ENCODE data around the gene WWC2.
"Not testable (repeated sequence)": the region's sequence is repeated elsewhere in the genome, so short reads cannot be mapped to it uniquely, and the experiment has no call there.

WWC2 gene

DNA sequence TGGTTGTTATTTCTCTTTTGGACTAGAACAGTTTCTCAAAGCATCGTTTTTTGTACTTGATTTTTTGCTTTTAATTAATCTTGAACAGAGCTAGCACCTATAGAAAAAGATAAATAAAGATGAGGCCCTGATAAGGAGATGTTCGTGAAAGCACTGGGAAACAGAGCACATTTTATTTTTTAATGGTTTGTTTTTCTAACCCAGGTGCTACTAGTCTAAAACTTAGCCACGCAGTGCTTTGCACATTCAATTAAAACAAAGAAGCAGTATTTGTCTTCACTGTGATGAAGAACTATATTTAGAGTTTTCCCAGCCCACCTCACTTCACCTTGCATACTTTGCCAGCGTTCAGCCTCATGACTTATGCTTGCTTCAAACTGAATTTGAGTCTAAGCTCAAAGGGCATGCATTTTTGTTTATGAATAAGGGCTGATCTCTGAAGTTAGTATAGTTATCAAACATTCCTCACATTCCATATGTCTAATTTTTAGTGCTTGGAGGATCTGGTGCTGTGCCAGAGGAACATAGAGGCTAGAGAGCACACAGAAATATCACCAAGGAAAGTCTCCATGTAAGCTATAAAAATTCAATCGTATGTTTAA is 76.7 kb downstream of the WWC2 start:
- DNase-seq: no peak

DNA sequence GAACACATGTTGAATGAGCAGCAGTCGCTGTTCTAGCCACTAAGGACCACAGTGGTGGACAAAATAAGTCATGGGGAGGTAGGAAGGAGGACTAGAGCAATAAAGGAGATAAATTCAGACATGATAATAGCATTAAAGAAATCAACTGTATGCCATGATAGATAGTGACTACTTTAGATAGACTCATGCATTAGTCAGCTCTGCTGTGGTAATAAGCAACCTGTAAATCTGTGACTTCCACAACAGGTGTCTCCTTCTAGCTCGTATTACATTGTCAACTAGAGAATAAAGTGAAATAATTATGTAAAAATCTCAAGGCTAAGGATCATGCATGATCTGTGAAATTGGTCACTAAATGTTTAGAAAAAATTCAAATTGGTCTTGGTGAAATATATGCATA is 77.9 kb downstream of the WWC2 start:
- DNase-seq: no peak

DNA sequence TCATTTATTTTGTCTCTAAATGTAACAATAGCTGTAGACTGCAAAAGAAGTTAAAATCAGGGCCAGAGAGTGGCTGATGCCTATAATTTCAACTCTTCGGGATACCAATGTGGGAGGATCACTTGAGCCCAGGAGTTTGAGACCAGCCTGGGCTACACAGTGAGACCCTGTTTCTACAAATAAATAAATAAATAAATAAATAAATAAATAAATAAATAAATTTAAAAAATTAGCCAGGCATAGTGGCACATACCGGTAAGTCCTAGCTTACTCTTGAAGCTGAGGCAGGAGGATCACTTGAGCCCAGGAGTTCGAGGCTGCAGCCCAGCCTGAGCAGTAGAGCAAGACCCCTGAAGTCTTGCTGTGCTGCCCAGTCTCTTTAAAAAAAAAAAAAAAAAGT is 79.1 kb downstream of the WWC2 start:
- no peak for DNase-seq

DNA sequence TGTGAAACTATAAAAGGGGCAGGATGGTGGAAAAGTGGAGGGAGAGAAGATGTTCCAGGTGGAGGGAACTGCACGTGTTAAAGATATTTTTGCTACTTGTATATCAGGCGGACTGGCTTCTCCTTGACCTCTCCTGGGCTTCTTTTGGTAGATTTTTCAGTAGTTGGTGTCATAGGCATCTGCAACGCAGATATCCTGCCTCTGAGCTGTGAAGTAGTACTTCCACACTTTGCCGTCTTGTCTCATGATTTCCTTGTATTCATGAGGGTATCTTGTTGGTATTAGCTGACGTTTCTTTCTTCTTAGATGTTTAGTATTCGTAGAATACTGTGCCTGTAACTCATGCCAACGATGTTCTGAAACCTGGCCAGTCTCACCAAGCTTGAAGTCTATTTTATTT is 81.0 kb downstream of the WWC2 start:
- no peak for DNase-seq

DNA sequence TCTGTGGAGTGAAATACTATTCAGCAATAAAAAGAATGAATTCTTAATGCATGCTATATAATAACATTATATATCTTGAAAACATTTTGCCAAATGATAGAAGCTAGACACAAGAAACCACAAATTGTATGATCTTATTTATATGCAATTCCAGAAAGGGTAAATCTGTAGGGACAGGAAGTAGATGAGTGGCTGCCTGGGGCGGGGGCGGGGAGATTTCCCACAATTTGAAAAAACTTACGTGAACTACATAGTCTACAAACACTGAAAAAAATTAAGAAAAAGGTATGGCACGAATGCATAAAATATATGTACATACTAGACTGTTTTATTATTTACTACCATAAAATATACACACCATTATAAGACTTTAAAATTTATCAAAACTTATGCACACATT is 81.6 kb downstream of the WWC2 start:
- no peak for DNase-seq

DNA sequence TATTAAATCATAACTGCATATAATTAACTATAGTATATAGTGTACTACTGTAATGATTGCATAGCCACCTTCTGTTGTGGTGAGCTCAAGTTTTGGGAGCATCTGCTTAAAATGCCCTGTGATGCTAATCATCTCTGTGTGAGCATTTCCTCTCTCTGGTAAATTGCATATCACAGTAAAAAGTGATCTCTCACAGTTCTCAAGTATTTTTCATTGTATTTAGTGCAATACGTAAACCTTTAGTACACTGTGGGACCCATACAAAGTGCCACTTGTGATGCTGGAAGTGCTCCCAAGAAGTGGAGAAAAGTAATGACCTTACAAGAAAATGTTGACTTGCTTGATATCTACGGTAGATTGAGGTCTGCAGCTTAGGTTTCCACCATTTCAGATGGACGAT is 82.0 kb downstream of the WWC2 start:
- DNase-seq: no peak

DNA sequence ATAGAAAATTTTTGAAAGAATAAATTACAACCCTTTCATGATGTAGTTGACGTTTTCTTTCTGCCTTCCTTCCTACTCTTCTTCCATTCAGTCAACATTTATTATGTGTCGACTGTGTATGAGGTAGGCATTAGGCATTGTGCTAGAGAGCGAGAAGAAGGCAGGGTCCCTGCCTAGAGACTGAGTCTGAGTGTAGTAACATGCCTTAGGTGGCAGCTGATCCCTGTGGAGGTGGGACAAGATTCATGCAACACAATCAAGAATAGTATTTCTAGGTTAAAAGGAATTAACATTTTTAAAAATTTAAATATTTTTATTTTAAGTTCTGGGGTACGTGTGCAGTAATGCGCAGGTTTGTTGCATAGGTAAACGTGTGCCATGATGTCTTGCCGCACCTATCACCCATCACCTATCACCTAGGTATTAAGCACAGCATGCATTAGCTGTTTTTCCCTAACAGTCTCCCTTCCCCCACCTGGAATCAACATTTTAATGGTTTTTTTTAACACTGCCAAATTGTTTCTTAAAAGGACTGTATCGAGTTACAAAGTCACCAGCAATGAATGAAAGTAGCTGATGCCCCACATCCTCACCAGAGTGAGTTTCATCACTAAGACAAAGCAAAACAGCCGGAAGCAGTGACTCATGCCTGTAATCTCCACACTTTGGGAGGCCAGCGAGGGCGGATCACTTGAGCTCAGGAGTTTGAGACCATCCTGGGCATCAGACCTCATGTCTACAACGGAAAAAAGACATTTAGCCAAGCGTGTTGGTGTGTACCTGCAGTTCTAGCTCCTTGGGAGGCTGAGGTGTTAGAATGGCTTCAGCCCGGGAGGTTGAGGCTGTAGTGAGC is 84.0 kb downstream of the WWC2 start:
- no peak for DNase-seq

DNA sequence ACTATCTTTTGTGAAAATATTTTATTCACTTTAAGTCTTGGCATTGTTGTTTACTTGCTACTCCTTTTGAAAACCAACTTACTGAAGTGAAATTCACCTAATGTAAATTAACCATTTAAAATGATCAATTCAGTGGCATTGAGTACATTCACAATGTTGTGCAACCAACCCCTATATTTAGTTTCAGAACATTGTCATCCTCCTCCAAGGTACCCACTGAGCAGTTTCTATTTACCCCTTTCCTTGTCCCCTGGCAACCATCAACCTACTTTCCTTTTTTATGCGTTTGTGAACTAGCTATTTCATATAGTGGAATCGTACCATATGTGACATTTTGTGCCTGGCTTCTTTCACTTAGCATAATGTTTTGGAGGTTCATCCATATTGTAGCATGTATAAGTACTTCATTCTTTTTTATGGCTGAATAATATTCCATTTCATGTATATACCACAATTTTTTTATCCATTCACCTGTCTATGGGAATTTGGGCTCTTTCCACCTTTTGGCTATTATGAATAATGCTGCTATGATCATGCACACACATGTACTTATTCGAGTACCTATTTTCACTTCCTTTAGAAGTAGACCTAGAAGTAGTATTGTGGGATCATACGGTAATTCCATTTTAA is 85.0 kb downstream of the WWC2 start:
- no peak for DNase-seq

DNA sequence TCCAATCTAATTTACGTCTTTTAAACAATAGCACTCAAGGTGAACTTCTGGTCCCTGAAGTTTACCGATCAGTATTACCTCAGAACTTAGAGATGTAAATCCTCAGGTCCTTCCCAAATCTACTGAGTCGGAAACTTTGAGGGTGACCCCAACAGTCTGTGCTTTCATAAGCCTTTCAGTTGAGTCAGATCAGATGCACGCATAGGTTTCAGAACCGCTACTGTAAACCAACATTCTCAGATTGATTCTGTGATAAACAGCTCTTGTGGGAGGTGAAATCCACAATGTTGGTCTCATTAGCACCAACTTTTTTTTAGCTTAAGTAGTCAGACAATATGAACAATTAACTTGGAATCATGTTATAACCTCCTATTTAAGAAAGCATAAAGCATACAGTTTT is 86.0 kb downstream of the WWC2 start:
- DNase-seq: no peak

DNA sequence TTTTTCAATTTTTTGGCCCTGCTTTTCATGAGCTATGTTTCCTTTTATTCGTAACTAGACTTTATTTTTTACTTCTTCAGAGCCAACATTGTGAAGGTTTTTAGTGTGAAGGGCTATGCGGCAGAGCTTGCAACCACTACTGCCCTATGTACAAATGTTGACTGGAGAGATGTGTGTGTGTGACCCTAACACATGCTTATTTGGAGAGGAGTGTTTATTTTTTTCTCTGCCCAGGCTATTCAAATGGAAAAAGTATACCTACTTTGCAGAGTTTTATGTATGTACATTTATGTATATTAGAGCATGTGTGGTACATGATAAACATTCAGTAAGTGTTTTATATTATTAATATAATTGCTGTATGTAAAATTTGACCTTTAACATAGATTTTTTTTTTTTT is 86.5 kb downstream of the WWC2 start:
- DNase-seq: no peak

DNA sequence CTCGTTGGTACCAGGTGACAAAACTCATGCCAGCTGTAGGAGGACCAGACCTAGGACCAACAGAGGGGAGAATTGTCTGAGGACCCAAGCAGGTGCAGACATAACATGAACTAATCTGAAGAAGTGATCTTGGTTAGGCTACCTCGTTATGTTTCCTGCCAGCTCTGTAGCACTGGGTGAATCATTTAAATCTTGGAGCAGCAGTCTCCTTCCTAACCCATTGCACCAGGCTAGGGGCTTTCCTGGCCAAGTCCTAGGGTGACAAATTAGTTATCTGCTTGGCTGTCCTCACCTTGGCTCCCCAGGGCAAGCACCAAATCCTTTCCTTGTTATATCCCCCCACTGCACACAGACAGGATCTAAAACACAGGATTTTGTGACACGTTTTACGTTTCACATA is 87.8 kb downstream of the WWC2 start:
- DNase-seq: no peak

DNA sequence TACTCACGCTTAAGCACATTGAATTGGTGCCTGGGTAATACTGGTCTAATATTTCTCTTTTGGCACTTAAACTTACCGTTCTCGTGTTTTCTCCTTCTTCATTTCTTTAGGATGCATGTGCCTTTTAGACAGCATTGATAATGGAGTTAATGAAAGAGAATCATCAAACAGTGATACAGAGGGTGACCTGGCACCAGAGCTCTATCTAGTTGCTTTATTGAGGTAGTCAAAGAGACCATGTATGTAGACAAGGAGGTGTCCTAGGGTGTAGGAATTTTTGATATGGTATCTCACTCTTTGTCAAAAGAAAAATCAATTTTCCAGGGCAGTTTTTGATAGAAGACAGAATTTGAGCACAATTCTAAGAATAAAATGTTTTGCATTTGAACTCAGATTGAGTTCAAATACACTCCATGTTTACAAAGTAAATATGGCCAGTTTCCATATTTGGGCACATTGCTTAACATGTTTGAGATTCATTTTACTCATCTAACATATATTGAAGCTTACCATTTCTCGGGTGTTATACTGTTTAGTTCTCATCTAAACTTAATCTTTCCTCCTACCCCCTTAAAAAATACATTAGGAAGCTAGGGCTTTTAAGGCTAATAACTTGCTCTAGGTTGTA is 92.0 kb downstream of the WWC2 start:
- DNase-seq: no peak

DNA sequence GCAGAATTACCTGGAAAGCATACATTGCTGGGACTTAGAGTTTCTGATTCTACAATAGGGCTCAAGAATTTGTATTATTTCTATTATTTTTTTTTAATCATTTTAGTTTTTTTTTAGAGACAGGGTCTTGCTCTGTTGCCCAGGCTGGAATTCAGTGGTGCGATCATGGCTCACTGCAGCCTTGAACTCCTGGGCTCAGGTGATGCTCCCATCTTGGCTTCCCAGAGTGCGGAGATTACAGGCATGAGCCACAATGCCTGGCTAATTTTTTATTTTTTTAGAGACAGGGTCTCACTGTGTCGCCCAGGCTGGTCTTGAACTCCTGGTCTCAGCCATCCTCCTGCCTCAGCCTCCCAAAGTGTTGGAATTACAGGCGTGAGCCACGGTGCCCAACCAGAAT is 92.6 kb downstream of the WWC2 start:
- no peak for DNase-seq

DNA sequence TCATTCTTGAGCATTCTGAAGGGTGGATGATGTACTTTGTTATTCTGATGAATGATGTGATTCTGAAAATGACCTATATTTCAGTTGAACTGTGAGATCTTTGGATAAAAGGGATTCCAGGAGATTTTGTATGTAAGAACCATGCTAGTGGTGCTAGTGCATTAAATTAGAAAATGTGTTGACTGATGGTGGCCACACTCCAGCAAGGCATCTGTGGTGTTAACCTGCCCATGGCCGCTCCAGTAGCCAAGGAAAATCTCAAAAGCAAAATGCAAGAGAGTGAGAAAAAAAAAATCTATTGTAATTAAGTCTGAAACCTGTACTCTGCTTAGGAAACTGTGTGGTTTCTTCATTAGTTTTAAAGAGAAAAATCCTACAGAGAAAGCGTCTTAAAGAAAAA is 93.5 kb downstream of the WWC2 start:
- no peak for DNase-seq

DNA sequence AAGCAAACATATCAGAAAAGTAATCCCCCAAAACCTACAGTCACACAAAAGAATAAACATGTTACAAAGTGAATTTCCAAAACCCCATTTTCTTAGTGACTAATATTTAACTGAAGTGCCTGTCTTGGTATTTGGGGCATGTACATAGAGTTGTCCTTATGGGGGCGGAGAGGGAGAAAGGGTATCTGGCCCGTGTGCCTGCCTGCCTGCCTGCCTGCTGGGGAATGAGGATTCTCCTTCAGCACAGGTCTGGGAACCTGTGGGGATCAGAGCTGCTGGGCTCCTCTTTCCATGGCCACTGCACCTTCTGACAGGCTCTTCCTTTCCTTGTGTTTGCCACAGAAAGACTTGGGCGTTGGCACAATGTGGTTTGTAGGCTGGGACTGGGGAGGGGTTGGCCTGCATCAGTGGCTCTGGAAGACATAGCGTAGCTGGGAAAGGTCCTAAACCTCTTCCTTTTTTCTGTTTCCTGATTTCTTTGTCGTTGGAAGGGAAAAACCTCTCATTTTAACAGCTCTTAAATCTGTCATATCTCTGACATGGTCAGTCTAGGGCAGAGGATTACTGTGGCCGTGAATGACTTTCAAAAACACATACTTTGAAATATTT is 94.8 kb downstream of the WWC2 start:
- not testable (repeated sequence) for DNase-seq

DNA sequence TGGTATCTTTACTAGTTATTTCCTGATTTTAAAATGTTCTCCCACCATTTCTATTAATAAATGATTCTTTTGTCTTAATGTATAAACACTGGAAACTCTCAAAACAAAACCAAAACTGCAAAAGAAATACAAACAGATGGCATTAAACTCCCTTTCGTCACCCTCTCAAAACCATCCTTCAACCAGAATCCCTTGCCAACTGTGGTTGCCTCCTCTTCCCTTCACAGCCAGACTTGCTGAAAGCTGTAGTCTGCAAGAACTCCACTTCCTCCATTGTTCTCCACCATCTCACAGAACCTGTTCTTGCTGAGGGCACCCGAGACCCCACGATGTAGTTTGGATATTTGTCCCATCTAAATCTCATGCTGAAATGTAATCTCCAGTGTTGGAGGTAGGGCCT is 96.5 kb downstream of the WWC2 start:
- DNase-seq: no peak

DNA sequence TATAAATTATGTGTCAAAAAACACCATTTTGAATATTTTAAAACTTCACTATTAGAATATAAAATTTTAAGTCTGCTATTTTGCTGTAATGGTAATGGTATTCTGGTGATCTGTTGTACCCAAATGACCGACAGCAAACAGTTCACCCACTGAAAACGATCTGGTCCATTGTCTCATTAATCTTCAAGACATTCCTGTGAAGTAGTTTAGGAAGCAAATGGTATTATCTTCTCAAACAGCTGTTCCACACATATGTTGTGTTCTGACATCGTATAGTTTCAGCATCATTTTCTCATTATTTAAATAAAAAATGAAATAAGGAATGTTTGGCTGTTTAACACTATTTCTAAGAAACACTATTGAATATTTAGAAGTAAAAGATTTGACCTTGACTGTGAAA is 98.1 kb downstream of the WWC2 start:
- DNase-seq: no peak

DNA sequence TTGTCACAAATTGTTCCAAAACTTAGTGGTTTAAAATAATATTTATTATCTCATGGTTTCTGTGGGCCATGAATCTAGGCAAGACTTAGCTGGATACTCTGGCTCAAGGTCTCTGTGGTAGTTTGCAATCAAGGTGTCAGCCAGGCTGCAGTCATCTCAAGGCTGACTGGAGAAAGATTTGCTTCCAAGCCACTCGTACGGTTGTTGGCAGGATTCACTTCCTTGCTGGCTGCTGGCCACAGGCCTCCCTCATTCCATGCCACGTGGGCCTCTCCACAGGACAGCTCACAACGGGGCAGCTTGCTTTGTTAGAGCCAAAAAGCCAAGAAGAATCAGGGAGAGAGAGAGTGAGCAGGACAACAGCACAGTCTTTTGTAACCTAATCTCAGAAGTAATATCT is 101.4 kb downstream of the WWC2 start:
- DNase-seq: no peak

DNA sequence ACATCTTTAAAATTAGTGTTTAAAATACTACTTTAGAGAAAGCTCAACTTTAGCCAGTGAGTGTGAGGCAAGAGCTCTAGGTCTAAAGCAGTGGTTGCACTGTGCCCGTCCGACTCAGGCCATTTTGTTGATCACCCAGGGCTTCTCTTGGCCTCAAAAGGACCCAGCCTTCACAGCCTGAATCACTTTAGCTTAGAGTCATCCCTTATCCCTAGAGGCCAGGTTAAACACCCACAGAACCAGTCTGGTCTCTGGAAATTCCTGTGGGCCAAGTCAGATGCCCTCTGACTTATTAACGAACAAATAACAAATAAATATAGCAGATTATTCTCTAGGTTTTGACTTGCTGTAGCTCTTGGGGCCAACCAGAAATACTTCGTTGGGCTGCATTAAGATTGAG is 102.3 kb downstream of the WWC2 start:
- DNase-seq: no peak

DNA sequence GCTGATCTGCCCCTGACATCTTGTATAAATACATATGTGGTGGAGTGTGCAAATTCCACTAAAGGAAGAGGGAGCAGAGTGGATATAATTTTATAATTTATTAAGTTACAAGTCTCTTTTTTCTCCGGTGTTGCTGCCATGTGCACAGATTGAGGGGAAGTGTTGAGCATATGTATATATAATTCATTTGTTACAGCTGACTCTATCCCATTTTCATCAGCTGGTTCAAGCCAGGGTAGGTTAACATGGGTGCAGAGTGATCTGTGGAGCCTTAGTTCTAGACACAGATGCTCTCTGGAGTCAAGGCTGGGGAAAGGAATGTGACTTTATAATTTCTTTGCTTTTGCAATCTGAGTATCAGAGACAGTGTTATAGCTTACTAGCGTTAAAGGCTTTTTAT is 103.5 kb downstream of the WWC2 start:
- DNase-seq: no peak

DNA sequence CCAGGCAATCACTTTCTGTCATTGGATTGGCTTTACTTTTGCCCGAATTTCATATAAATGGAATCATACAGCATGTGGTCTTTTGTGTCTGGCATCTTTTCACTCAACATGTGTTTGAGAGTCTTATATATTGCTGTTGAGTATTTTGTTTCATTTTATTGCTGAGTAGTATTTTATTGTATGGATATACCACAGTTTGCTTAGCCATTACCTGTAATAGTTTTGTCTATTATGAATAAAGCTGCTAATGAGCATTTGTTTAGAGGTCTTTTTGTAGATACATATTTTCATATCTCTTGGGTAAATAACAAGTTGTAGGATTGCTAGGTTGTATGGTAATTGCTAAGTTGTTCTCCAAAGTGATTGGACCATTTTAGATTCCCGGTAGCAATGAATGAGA is 105.7 kb downstream of the WWC2 start:
- DNase-seq: no peak

DNA sequence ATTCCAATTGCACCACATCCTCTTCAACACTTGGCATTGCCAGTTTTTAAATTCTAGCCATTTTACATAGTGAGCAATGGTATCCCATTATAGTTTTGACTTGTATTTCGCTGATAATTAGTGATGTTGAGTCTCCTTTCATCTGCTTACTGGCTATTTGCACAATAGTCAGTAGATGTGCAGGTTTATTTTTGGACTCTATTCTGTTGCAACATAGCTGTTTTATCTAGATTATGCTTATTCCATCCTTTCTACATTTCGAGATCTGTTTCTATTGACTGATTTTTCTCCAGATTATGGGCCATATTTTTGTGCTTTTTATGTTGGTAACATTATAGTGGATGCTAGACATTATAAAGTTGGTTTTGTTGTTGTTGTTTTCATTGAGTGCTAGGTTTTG is 106.1 kb downstream of the WWC2 start:
- DNase-seq: no peak

DNA sequence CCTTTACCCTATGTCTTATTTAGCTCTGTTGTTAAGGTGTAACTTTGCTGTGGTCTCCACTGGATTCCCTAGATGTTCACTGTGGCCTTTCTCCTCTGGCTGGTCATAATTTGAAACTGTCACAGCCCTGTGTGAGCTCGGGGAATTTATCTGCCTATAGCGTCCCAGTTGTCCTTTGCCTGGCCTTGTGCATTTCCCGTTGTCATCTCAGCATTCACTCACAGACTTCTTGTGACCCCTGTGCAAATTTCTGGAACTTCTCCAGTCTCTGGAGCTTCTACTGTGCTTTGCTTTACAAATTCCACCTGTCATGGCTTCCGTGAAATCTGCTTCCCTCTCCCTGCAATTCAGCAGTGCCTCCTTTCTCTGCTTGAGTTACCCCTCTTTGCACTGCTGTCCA is 106.7 kb downstream of the WWC2 start:
- no peak for DNase-seq

DNA sequence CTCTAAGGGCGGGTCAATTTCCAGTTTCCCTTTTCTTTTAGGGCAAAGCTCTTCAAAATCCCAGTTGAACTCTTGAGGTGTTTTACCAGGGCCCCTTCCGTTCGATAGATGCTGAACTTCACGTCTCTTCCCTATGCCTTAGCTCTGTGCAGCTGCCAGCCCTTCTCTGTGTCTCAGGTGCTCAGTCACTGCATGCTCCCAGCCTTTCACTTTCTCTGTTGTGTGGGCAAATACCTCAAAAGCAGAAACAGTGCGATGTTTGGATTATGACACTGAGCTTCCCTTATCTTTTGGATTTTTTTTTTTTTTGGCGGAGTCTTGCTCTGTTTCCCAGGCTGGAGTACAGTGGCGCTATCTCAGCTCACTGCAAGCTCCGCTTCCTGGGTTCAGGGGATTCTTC is 112.5 kb downstream of the WWC2 start:
- DNase-seq: no peak

Data from bone marrow (tissue), 2 donors.